HG02852 (cell line): Measurements from ENCODE around the gene GLRA3.
"Not testable (repeated sequence)": the region's sequence is repeated elsewhere in the genome, so short reads cannot be mapped to it uniquely, and the experiment has no call there.

Experiments used
- ATAC-seq: cut with Tn5 transposase; IDR thresholded peaks from one replicate; pipeline ENCODE4 v1.9.1; 2021; ENCODE audit warnings: mild to moderate bottlenecking, moderate library complexity; ENCODE audit not compliant: unreplicated experiment

GLRA3 gene

GRCh38 chr4:174669270-174669669 is 159.8 kb downstream of the GLRA3 start:
- ATAC-seq = no peak

DNA sequence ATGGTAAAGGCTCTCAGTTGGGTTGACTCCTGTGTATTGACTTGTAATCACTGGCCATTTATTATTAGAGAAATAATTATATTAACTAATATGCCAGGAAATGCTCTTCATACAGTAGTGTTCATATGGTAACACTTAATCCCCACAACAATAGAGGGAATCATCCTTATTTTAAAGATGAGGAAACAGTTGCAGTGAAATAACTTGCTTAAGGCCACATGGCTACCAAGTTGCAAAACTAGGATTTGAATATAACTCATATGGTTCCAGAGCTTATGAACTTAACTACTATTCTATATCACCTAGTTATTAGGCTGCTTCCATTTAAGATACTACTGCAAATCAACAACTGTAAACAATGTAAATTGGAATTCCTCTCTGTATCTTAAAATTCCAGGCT is 163.2 kb downstream of the GLRA3 start:
- no peak for ATAC-seq

DNA sequence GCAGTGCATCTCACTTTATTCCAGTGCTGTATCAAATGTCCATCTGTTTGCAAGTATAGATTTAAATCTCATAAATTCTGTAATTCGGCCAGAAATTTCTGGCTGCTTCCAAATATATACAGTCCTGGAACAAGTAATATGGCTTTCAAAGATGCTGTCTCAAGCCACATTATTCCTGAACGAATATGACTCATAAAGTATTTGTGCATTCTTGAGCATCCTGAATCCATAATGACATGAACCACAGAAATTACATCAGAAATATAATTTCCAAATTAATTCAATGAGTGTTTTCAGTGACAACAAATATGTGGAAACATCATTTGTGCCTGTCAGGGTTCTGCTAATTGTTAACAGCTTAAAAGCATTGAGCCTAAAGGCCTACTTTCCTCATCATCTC is 165.8 kb downstream of the GLRA3 start:
- no peak for ATAC-seq

GRCh38 chr4:174658246-174658645 is 170.8 kb downstream of the GLRA3 start:
- ATAC-seq = no peak

GRCh38 chr4:174657472-174657871 is 171.6 kb downstream of the GLRA3 start:
- no peak for ATAC-seq

- ATAC-seq = no peak
Observed at GRCh38 chr4:174654634-174655033, 174.4 kb downstream of the GLRA3 start.

GRCh38 chr4:174650711-174651355 is 178.2 kb downstream of the GLRA3 start:
- ATAC-seq = no peak

GRCh38 chr4:174648812-174649211 is 180.2 kb downstream of the GLRA3 start:
- ATAC-seq = no peak

GRCh38 chr4:174646326-174646725 is 182.7 kb downstream of the GLRA3 start:
- ATAC-seq = no peak

GRCh38 chr4:174640146-174640545 is 188.9 kb downstream of the GLRA3 start:
- ATAC-seq = no peak

DNA sequence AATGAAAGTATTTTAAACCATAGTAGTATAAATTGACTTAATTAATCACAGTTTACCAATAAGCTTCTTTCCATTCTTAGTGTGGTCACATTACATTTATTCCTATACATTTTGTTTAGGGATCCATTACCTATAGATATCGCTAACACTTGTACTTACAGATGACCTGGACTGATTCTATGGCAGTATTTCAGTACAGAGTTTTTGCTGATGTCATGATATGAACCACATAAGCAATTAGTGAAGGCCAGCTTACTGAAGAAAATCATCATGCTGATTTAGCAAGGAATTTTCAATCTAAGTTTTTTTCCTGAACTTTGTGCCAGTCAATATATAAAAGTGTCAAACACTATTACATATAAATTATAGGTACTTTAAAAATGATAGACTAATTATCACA is 193.3 kb downstream of the GLRA3 start:
- ATAC-seq = no peak

DNA sequence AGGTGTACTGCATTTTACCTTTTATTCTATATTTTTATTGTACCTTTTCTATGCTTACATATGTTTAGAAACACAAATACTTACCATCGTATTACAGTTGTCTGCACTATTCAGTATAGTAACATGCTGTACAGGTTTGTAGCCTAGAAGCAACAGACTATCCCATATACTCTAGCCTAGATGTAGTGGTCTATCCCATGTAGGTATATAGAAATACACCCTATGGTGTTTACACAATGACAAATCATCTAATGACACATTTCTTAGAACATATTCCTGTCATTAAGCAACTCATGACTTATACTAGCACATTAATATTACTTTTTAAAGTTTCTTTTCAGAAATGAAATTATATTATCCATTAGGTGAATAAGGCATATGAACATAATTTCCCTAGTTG is 195.6 kb downstream of the GLRA3 start:
- no peak for ATAC-seq

DNA sequence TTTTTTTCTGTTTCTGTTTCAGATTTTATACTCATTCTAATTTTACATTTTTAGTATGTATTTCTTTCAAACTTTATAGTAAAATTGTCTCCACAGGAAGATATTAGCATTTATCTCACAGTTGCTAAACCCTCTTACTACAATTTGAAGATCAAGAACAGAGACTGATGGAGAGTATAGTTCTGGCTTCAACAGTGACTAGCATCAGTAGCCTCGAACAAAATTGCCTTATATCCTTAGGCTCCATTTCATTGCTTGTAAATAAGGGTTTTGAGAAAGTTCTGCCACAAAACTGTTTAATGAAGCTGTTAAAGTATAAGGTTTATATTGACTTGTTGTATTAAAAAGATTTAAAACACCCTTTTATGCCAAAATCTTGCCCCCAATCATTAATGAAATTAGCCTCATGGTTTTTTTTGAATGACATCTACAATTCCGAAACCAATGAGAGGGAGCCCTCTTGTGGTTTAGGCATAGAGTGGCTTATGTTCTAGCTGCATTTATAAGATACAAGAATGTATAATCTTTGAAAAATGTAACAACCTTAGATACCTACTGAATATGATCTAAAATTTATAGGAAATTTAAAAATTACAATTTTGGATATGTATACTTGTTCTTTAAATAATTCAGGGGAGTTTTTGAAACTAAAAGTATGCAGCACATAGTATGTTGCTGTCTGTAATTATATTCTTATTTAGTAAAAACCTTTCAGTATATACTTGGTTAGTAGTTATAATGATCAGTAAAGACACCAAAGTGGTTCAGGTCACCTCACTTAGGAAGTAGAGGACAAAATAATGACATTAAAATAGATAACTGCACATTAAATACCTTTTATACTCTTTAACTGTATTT is 196.9 kb downstream of the GLRA3 start:
- peak; percentile 74 for ATAC-seq

DNA sequence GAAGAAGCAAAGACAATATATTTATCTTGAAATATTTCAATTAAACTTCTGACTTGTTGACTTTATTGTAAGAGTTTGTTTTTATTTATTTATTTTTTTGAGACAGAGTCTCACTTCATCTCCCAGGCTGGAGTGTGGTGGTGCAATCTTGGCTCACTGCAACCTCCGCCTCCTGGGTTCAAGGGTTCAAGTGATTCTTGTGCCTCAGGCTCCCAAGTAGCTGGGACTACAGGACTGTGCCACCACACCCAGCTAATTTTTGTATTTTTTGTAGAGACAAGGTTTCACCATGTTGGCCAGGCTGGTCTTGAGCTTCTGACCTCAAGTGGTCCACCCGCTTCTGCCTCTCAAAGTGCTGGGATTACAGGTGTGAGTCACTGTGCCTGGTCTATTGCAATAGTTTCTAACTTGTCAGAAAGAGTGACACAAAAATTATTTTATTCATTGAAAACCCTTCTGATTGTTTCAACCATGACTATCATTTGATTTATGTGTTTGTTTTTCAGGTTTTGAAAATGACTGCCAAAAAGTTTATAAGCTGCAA is 199.1 kb downstream of the GLRA3 start:
- not testable (repeated sequence) for ATAC-seq

DNA sequence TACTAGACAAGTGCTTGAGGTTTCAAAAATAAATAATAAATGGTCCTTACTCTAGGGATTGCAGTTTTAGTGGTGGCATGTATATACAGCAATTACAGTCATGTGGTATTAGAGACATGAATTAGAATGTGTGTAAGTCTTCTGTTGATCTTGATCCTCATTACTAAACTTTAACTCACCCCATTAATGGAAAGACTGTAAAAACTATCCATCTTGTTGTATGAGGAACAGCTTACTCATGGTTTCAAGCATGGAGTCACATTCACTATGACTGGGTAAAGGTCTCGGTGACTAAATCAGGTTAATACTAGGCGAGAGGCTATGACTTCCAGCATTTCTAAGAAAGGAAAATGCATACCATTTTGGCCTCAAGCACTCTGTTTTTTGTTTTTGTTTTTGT is 199.8 kb downstream of the GLRA3 start:
- ATAC-seq = no peak

GRCh38 chr4:174628191-174628590 is 200.9 kb downstream of the GLRA3 start:
- ATAC-seq = no peak

- no peak for ATAC-seq
Observed at GRCh38 chr4:174627473-174627872, 201.6 kb downstream of the GLRA3 start.

DNA sequence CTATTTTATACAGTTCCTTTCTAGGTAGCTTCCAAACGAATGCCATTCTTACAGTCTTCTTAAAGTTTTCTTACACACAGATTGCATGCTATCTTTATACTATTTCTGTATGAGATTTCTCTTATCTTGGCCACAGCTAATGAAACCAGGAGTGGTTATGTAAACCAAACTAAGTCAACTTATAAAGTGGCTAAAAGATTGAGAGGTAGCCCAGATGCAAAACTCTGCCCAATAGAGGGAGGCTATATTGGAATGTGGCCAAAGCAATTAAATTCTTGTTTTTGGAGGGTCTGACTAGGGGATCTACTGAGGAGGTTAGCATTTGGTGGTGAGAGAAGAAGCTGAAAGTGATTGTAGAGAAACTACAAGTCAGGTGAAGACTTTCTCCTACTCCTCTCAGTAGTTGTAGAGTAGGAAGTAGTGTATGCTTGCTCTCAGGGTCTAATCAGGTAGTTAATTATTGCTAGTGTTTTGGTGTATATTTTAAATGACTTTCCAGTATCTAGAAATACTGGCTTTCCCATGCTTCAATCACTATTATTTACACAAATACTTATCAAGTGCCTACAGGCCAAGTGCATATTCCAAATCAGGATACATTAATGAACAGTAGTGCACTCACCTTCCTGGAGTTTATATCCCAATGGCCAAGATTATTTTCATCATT is 202.6 kb downstream of the GLRA3 start:
- ATAC-seq = no peak

DNA sequence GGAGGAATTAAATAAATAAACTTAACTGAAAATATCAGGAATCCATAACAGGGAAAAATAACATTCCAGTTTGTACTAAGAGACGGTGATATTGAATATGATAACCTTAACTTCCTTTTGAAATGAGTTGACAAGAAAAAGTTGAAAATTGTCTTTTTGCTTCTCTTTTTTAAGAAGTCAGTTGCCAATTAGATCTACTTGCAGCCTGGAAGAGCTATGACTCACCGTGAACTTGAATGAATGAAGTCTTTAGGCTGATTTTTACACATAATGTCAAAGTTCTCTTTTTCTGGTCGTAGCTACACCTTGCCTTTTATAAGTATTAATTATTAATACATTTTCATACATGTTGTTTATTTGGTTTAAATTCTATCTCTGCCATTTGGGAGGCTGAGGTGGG is 212.4 kb downstream of the GLRA3 start:
- no peak for ATAC-seq

DNA sequence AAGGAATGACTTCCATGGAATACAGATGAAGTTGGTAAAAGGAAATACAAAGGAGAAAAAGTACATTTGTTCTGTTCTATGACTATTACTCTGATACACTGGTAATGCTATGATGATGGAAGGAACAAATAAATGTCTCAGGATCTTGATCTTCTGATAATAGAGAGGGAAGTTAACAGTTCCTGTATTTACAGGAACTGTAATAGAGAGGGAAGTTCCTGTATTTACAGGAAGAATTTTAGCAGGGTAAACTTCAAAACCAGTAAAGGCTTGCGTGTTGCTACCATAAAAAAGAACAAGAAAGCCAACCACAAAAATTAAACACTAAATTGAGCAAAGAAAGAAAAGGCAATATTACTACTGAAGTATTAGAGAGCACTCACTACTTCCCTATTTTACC is 215.1 kb downstream of the GLRA3 start:
- ATAC-seq = no peak

DNA sequence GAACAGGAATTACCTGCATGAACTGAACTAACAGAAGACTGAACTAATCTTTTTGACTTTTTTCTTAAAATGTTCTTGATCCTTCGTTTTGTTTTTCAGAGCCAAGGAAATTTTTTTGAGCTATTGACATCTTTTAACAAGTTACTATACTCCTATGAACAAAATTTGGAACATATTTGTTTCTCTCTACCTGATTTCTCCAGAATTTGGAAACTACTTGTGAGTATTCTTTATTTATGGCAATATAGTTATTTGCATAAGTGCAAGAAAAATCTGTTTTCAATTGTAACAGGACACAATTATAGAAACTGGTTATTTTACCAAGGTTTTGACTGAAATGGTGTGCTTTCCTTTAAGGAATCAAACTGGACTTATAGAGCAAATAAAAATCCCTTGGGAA is 217.3 kb downstream of the GLRA3 start:
- no peak for ATAC-seq

GRCh38 chr4:174607792-174608191 is 221.3 kb downstream of the GLRA3 start:
- no peak for ATAC-seq
